HEK293 (cell line): ENCODE data around the gene CHN1.

Experiments used
- CTCF ChIA-PET: fragments of 350-600 bp; formaldehyde crosslinking; extraction: SDS; loops from one replicate; lab custom pipeline; 2021; ENCODE audit warnings: antibody characterized with exemption; lab: Yijun Ruan, JAX
- POLR2A ChIA-PET: fragments of 300-600 bp; formaldehyde crosslinking; extraction: SDS; loops from one replicate; lab custom pipeline; 2020; ENCODE audit warnings: antibody characterized with exemption, inconsistent platforms; lab: Yijun Ruan, JAX
- H3K27ac ChIP-seq: fragments of 200-500 bp; sonication (Bioruptor generic); 2 replicates; pipeline ENCODE4 v1.5.1; 2014; ENCODE audit warnings: low read depth, low read length, control low read depth, inconsistent platforms; ENCODE audit errors: extremely low read depth
- H3K36me3 ChIP-seq, 2 experiments: fragments of 200-500 bp in 1 of 2; sonication (Bioruptor generic) in 1 of 2; 1 replicate in 1 of 2; 2 replicates in 1 of 2; pipeline ENCODE4 v1.5.1; 2014 to 2017; ENCODE audit warnings: inconsistent platforms in 2 of 2, low read length in 2 of 2; ENCODE audit not compliant: control insufficient read depth in 2 of 2, insufficient read depth in 1 of 2
- H3K4me1 ChIP-seq: fragments of 200-500 bp; sonication (Bioruptor generic); 2 replicates; pipeline ENCODE4 v1.5.1; 2014; ENCODE audit warnings: mild to moderate bottlenecking, low read length, inconsistent platforms; ENCODE audit not compliant: control insufficient read depth, insufficient read depth
- H3K4me3 ChIP-seq: 2 replicates; pipeline ENCODE4 v1.5.1; 2011; ENCODE audit warnings: low read depth, mild to moderate bottlenecking, control low read depth, low read length, moderate library complexity
- H3K9me3 ChIP-seq: fragments of 200-500 bp; sonication (Bioruptor generic); 2 replicates; pipeline ENCODE4 v1.5.1; 2014; ENCODE audit warnings: low read depth, low read length, inconsistent platforms; ENCODE audit not compliant: control insufficient read depth, insufficient read depth
- BCL11A ChIP-seq: fragments of 450-650 bp; formaldehyde crosslinking; IDR thresholded peaks from 2 replicates; pipeline ENCODE4 v1.5.1; 2016; ENCODE audit warnings: low read depth, missing biosample characterization, missing genetic modification characterization
- GLI4 ChIP-seq: fragments of 450-650 bp; formaldehyde crosslinking; IDR thresholded peaks from 2 replicates; pipeline ENCODE4 v1.5.1; 2016; ENCODE audit warnings: missing biosample characterization, missing genetic modification characterization
- HIC1 ChIP-seq: fragments of 450-650 bp; formaldehyde crosslinking; IDR thresholded peaks from 2 replicates; pipeline ENCODE4 v1.5.1; 2016; ENCODE audit warnings: missing biosample characterization, missing genetic modification characterization
- HOXA7 ChIP-seq: sonication (generic); formaldehyde crosslinking; IDR thresholded peaks from 2 replicates; pipeline ENCODE4 v1.8.1; 2022; ENCODE audit warnings: missing genetic modification reagents, borderline replicate concordance
- INSM2 ChIP-seq: fragments of 450-650 bp; formaldehyde crosslinking; IDR thresholded peaks from 2 replicates; pipeline ENCODE4 v1.5.1; 2016; ENCODE audit warnings: missing biosample characterization, missing genetic modification characterization
- PATZ1 ChIP-seq: fragments of 450-650 bp; formaldehyde crosslinking; IDR thresholded peaks from 2 replicates; pipeline ENCODE4 v1.5.1; 2016; ENCODE audit warnings: missing biosample characterization, missing genetic modification characterization
- REPIN1 ChIP-seq: fragments of 450-650 bp; formaldehyde crosslinking; IDR thresholded peaks from 2 replicates; pipeline ENCODE4 v1.5.1; 2017; ENCODE audit warnings: missing biosample characterization, missing genetic modification characterization, low read depth
- WT1 ChIP-seq: fragments of 450-650 bp; formaldehyde crosslinking; IDR thresholded peaks from 2 replicates; pipeline ENCODE4 v1.5.1; 2016; ENCODE audit warnings: missing biosample characterization, missing genetic modification characterization
- YY1 ChIP-seq: fragments of 450-650 bp; formaldehyde crosslinking; IDR thresholded peaks from 2 replicates; pipeline ENCODE4 v1.5.1; 2018; ENCODE audit warnings: missing biosample characterization, missing genetic modification characterization
- ZBTB11 ChIP-seq: fragments of 450-650 bp; formaldehyde crosslinking; conservative IDR thresholded peaks from 2 replicates; pipeline ENCODE4 v1.5.1; 2016; ENCODE audit warnings: low read depth, missing biosample characterization, missing genetic modification characterization
- ZNF16 ChIP-seq: fragments of 450-650 bp; formaldehyde crosslinking; IDR thresholded peaks from 2 replicates; pipeline ENCODE4 v1.5.1; 2016; ENCODE audit warnings: low read depth, missing biosample characterization, missing genetic modification characterization
- ZNF184 ChIP-seq: fragments of 450-650 bp; IDR thresholded peaks from 2 replicates; pipeline ENCODE4 v1.5.1; 2018; ENCODE audit warnings: missing biosample characterization, mild to moderate bottlenecking, missing genetic modification characterization
- ZNF24 ChIP-seq: fragments of 450-650 bp; formaldehyde crosslinking; IDR thresholded peaks from 2 replicates; pipeline ENCODE4 v1.5.1; 2016; ENCODE audit warnings: missing biosample characterization, missing genetic modification characterization
- ZNF26 ChIP-seq: fragments of 450-650 bp; formaldehyde crosslinking; IDR thresholded peaks from 2 replicates; pipeline ENCODE4 v1.5.1; 2016; ENCODE audit warnings: missing biosample characterization, missing genetic modification characterization
- ZNF266 ChIP-seq: fragments of 450-650 bp; formaldehyde crosslinking; IDR thresholded peaks from 2 replicates; pipeline ENCODE4 v1.5.1; 2016; ENCODE audit warnings: missing biosample characterization, missing genetic modification characterization, low read depth
- ZNF274 ChIP-seq, 2 experiments: fragments of 200-500 bp in 1 of 2; fragments of 450-650 bp in 1 of 2; sonication (Bioruptor generic) in 1 of 2; formaldehyde crosslinking in 1 of 2; IDR thresholded peaks; 2 replicates each; pipeline versions ENCODE4 v1.5.1 to v1.6.1; 2014 to 2016; ENCODE audit warnings: borderline replicate concordance in 1 of 2, inconsistent platforms in 1 of 2, low read length in 1 of 2, missing biosample characterization in 1 of 2, missing genetic modification characterization in 1 of 2
- ZNF521 ChIP-seq: fragments of 450-650 bp; formaldehyde crosslinking; IDR thresholded peaks from 2 replicates; pipeline ENCODE4 v1.5.1; 2017; ENCODE audit warnings: missing biosample characterization, mild to moderate bottlenecking, missing genetic modification characterization
- ZNF548 ChIP-seq: fragments of 450-650 bp; formaldehyde crosslinking; IDR thresholded peaks from 2 replicates; pipeline ENCODE4 v1.5.1; 2016; ENCODE audit warnings: missing biosample characterization, missing genetic modification characterization
- ZNF600 ChIP-seq: fragments of 450-650 bp; formaldehyde crosslinking; IDR thresholded peaks from 2 replicates; pipeline ENCODE4 v1.5.1; 2016; ENCODE audit warnings: missing biosample characterization, missing genetic modification characterization
- ZNF645 ChIP-seq: fragments of 450-650 bp; formaldehyde crosslinking; IDR thresholded peaks from 2 replicates; pipeline ENCODE4; 2016; ENCODE audit warnings: missing biosample characterization, missing genetic modification characterization
- ZNF768 ChIP-seq: fragments of 450-650 bp; formaldehyde crosslinking; IDR thresholded peaks from 2 replicates; pipeline ENCODE4 v1.5.1; 2018; ENCODE audit warnings: missing biosample characterization, mild to moderate bottlenecking, missing genetic modification characterization
- TF ChIP-seq, protein P1 (sequence below): fragments of 450-650 bp; formaldehyde crosslinking; IDR thresholded peaks from 2 replicates; pipeline ENCODE4 v1.5.1; 2016; ENCODE audit warnings: missing biosample characterization, missing genetic modification characterization

CHN1 gene

DNA sequence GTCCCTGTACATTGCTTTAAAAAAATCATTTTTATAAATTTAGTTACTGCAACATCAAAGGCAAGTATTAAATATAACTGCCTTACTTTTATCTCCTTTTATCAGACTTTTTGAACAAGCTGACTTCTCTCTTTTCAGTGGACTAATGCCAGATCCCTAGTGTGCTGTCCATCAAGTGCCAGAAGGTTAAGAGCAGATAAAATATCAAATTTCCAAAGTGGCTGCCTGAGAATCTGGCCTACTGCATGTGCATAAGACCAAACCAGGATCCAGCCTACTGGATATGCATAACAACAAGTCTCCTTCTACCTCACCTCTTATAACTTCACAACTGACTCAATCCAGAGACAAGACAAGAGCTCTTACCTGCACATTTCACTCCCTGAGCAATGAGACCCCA, 181.1 kb downstream of the CHN1 start (continued):
- TF ChIP-seq ZBTB11 (tag by site-specific recombination) (no peak), HOXA7 (no peak), ZNF274 (IDR thresholded peaks at IDR 0.05; ENCODE audit: low read length) (no peak), ZNF274 (tag by site-specific recombination; IDR thresholded peaks at IDR 0.05; ENCODE audit: borderline replicate concordance) (no peak), WT1 (tag by site-specific recombination) (no peak), ZNF24 (tag by site-specific recombination) (no peak), ZNF600 (no peak), HIC1 (no peak), GLI4 (tag by site-specific recombination) (no peak), ZNF16 (tag by site-specific recombination) (no peak), REPIN1 (tag by site-specific recombination) (no peak)

DNA sequence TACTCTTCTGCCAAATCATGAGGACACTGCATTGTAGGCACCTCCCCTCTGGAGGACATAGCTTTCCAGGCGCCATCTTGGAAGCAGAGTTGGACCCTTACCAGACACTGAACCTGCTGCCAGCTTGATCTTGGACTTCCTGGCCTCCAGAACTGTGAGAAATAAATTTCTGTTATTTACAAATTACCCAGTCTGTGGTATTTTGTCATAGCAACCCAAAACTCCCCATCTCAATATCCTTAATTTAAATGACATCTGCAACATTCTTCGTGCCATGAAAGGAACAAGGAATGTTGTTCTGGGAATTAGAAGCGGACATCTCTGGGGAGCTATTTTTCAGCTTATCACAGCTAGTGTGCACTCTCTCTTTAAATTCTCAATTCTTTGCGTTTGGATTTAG, 183.6 kb downstream of the CHN1 start:
- ChIA-PET POLR2A (no interaction called here), CTCF (interaction anchor here (0.6 kb wide), 1 partner anchor 24 kb away, joined by 3 read pairs; no protein-coding TSS in a partner anchor)
- Histone ChIP-seq H3K4me3 (no peak overlapping the region), H3K4me1 (no peaks in the 10 kb centered on the region), H3K36me3 (peaks cover 0 to 16% of the 10 kb centered on the region in 2 experiments; a peak in 1 of 3 replicates), H3K27ac (no peak overlapping the region), H3K9me3 (no peaks in the 10 kb centered on the region)
- TF ChIP-seq ZNF184 (no peak), ZNF266 (no peak), ZNF26 (tag by site-specific recombination) (no peak), ZNF521 (no peak), ZNF645 (tag by site-specific recombination) (no peak), YY1 (tag by site-specific recombination) (no peak), BCL11A (tag by site-specific recombination) (no peak), ZNF548 (no peak), ZNF768 (tag by site-specific recombination) (no peak), INSM2 (no peak), PATZ1 (tag by site-specific recombination) (no peak)
- TF ChIP-seq, protein P1, sequence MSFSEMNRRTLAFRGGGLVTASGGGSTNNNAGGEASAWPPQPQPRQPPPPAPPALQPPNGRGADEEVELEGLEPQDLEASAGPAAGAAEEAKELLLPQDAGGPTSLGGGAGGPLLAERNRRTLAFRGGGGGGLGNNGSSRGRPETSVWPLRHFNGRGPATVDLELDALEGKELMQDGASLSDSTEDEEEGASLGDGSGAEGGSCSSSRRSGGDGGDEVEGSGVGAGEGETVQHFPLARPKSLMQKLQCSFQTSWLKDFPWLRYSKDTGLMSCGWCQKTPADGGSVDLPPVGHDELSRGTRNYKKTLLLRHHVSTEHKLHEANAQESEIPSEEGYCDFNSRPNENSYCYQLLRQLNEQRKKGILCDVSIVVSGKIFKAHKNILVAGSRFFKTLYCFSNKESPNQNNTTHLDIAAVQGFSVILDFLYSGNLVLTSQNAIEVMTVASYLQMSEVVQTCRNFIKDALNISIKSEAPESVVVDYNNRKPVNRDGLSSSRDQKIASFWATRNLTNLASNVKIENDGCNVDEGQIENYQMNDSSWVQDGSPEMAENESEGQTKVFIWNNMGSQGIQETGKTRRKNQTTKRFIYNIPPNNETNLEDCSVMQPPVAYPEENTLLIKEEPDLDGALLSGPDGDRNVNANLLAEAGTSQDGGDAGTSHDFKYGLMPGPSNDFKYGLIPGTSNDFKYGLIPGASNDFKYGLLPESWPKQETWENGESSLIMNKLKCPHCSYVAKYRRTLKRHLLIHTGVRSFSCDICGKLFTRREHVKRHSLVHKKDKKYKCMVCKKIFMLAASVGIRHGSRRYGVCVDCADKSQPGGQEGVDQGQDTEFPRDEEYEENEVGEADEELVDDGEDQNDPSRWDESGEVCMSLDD, result no peak
